Suprapubic skin (tissue), 4 donors: ENCODE data around the gene CYB561D1. TPM values are rescaled to one million over a fixed set of nuclear protein-coding genes. Genes with fewer than 3 reads are reported as not detected.

Experiments
- total RNA-seq, 4 donors: library from RNA; depleted of rRNA; stranded (reverse); fragments of >200 nt; gene quantifications; one replicate each; pipeline ENCODE4 v1.1.0, GENCODE V29; 2016

The CYB561D1 gene
- total RNA-seq, 4 donors from 2014 or later = 12.3 to 27.4 (median 24.7) TPM

Other genes starting within 250 kb of the CYB561D1 start
- gene CELSR2, start 244.6 kb upstream of the CYB561D1 start, total RNA-seq = 100 to 1,000 TPM; 106 to 145 (median 129) TPM
- 1 to 10 TPM; 1.9 to 6.8 (median 3.7) TPM for gene PSRC1, start 210.9 kb upstream of the CYB561D1 start, total RNA-seq
- gene MYBPHL, start 187.1 kb upstream of the CYB561D1 start, total RNA-seq = not detected
- 10 to 100 TPM; 27.8 to 52.7 (median 34.5) TPM for gene SORT1, start 96.2 kb upstream of the CYB561D1 start, total RNA-seq
- 10 to 100 TPM; 26.2 to 36.2 (median 31.5) TPM for gene PSMA5, start 67.6 kb upstream of the CYB561D1 start, total RNA-seq
- 1 to 10 TPM in 1 of 4 donors, under 1 TPM in 2, not detected in 1; 0.23 to 2.1 (median 0.34) TPM for gene SYPL2, start 27.5 kb upstream of the CYB561D1 start, total RNA-seq
- 1 to 10 TPM; 5.1 to 8.4 (median 7.2) TPM for gene ATXN7L2, start 10.2 kb upstream of the CYB561D1 start, total RNA-seq
- 1 to 10 TPM; 2.1 to 8.5 (median 4.7) TPM for gene AMIGO1, start 15.6 kb downstream of the CYB561D1 start, total RNA-seq
- 1 to 10 TPM in 1 of 4 donors, under 1 TPM in 1, not detected in 2; 0.19 to 1.4 TPM for gene GPR61, start 45.8 kb downstream of the CYB561D1 start, total RNA-seq
- 10 to 100 TPM in 2 of 4 donors, 1 to 10 TPM in 2; 6.7 to 11.1 (median 9.5) TPM for gene GNAI3, start 54.5 kb downstream of the CYB561D1 start, total RNA-seq
- gene GNAT2, start 125.5 kb downstream of the CYB561D1 start, total RNA-seq = not detected
- 10 to 100 TPM; 48.4 to 69.1 (median 58.1) TPM for gene AMPD2, start 125.7 kb downstream of the CYB561D1 start, total RNA-seq
- gene GSTM4, start 162.0 kb downstream of the CYB561D1 start, total RNA-seq = 10 to 100 TPM; 18.7 to 41.1 (median 32.3) TPM
- gene GSTM2, start 174.0 kb downstream of the CYB561D1 start, total RNA-seq = 100 to 1,000 TPM; 103 to 366 (median 186) TPM
- 10 to 100 TPM in 1 of 4 donors, not detected in 3; 48.2 TPM for gene GSTM1, start 193.7 kb downstream of the CYB561D1 start, total RNA-seq
- 1 to 10 TPM in 2 of 4 donors, under 1 TPM in 1, not detected in 1; 0.38 to 2.6 (median 1.4) TPM for gene GSTM5, start 218.2 kb downstream of the CYB561D1 start, total RNA-seq
- gene GSTM3, start 246.9 kb downstream of the CYB561D1 start, total RNA-seq = 100 to 1,000 TPM in 2 of 4 donors, 10 to 100 TPM in 2; 65.9 to 288 (median 114) TPM